BE2C (cell line): Measurements from ENCODE around the gene KIF18B.

ENCODE experiments used
- DNase-seq: peaks from one replicate; pipeline ENCODE4 v3.0.0-alpha.2; 2020
- H3K27me3 ChIP-seq: fragments of 250-450 bp; sonication (Bioruptor Pico); 2 replicates; pipeline ENCODE4 v1.5.1; 2020; ENCODE audit warnings: mild to moderate bottlenecking
- H3K36me3 ChIP-seq: fragments of 250-450 bp; sonication (Bioruptor Pico); 2 replicates; pipeline ENCODE4 v1.5.1; 2020; ENCODE audit warnings: mild to moderate bottlenecking
- H3K4me1 ChIP-seq: fragments of 250-450 bp; sonication (Bioruptor Pico); 2 replicates; pipeline ENCODE4 v1.5.1; 2020
- H3K4me3 ChIP-seq: 2 replicates; pipeline ENCODE4 v1.5.1; 2011; ENCODE audit warnings: low read depth, low read length
- H3K9me3 ChIP-seq: fragments of 250-450 bp; sonication (Bioruptor Pico); 2 replicates; pipeline ENCODE4 v1.5.1; 2020
- TF ChIP-seq, protein P1 (sequence below): IDR thresholded peaks from 2 replicates; pipeline ENCODE4 v1.5.1; 2012; ENCODE audit warnings: mild to moderate bottlenecking, low read depth, low read length

Gene KIF18B

GRCh38 chr17:44915321-44915726 is 32.2 kb downstream of the KIF18B start, which contains the start of gene GFAP:
Gene GFAP (minus strand): TSS chr17:44915500. CDS start chr17:44915486, 14 bp downstream.
- Histone ChIP-seq H3K27me3 (no peaks in the 10 kb centered on the region), H3K36me3 (no peaks in the 10 kb centered on the region), H3K4me3 (no peak within 1 kb of the TSS), H3K4me1 (peaks cover 17% of the 10 kb centered on the region), H3K9me3 (no peaks in the 10 kb centered on the region)
- no peak for DNase-seq
- TF ChIP-seq, protein P1, sequence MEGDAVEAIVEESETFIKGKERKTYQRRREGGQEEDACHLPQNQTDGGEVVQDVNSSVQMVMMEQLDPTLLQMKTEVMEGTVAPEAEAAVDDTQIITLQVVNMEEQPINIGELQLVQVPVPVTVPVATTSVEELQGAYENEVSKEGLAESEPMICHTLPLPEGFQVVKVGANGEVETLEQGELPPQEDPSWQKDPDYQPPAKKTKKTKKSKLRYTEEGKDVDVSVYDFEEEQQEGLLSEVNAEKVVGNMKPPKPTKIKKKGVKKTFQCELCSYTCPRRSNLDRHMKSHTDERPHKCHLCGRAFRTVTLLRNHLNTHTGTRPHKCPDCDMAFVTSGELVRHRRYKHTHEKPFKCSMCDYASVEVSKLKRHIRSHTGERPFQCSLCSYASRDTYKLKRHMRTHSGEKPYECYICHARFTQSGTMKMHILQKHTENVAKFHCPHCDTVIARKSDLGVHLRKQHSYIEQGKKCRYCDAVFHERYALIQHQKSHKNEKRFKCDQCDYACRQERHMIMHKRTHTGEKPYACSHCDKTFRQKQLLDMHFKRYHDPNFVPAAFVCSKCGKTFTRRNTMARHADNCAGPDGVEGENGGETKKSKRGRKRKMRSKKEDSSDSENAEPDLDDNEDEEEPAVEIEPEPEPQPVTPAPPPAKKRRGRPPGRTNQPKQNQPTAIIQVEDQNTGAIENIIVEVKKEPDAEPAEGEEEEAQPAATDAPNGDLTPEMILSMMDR: no peak

DNA sequence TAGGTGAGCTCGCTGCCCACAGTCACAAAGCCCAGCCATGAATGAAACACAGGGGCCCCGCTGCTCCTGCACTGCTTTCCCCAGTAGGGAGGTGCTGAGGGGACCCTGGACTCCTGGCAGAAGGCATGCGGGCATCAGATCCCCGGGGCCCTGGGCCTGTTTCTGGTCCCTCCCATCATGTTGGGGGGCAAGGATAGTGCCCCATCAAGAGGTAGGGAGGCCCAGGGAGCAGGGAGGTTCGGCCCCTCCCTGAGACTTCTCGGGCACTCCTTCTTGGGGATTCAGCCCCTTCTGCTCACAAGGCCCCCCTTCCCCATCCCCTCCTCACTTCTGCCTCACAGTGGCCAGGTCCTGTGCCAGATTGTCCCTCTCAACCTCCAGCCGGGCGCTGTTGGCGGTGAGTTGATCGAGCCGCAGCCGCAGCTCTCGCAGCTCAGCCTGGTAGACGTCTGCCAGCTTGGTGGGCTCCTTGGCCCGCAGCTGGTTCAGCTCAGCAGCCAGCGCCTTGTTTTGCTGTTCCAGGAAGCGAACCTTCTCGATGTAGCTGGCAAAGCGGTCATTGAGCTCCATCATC is 32.8 kb downstream of the KIF18B start:
- no peaks in the 10 kb centered on the region for H3K27me3 ChIP-seq
- H3K4me3 ChIP-seq: no peak overlapping the region
- peaks cover 17% of the 10 kb centered on the region for H3K4me1 ChIP-seq
- TF ChIP-seq, protein P1: no peak
- no peaks in the 10 kb centered on the region for H3K36me3 ChIP-seq
- DNase-seq: no peak
- no peaks in the 10 kb centered on the region for H3K9me3 ChIP-seq

GRCh38 chr17:44914148-44914547 is 33.4 kb downstream of the KIF18B start:
- no peaks in the 10 kb centered on the region for H3K27me3 ChIP-seq
- H3K4me3 ChIP-seq: no peak overlapping the region
- DNase-seq: no peak
- peaks cover 16% of the 10 kb centered on the region for H3K4me1 ChIP-seq
- no peaks in the 10 kb centered on the region for H3K9me3 ChIP-seq
- H3K36me3 ChIP-seq: no peaks in the 10 kb centered on the region
- TF ChIP-seq, protein P1: no peak

- no peak overlapping the region for H3K4me3 ChIP-seq
- H3K9me3 ChIP-seq: no peaks in the 10 kb centered on the region
- H3K36me3 ChIP-seq: no peaks in the 10 kb centered on the region
- no peak for DNase-seq
- TF ChIP-seq, protein P1: no peak
- H3K4me1 ChIP-seq: peaks cover 16% of the 10 kb centered on the region
- no peaks in the 10 kb centered on the region for H3K27me3 ChIP-seq
These were observed 33.9 kb downstream of the KIF18B start for GRCh38 chr17:44913676-44914075.

DNA sequence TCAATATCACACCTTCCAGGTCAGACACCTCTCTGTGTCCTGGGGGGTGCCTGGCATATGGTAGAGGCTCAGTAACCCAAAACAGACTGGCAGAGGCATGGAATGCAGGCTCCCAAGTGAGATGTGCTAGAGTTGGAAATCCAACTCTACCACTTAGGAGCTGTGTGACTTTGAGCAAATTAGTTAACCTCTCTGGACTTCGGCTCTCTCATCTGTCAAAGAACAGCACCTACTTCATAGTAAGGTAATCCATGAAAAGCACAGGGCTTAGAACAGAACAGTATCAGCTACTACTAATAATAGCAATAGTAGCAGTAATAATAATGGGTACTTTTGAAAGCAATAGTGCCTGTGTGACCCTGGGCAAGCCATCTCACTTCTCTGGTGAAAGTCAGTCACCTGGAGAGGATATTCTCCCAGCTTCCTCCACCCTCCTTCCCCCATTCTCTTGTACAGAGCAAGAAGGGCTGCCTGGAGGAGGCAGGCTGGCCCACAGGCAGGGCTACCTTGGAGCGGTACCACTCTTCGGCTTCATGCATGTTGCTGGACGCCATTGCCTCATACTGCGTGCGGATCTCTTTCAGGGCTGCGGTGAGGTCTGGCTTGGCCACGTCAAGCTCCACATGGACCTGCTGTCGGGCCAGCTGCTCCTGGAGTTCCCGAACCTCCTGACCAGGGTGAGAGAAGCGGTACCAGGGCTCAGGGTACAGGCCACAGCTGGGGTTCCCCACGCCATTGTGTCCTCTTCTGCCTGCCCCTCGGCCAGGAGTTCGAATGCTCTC is 34.6 kb downstream of the KIF18B start:
- Histone ChIP-seq H3K9me3 (no peaks in the 10 kb centered on the region), H3K36me3 (no peaks in the 10 kb centered on the region), H3K4me3 (no peak overlapping the region), H3K4me1 (peaks cover 16% of the 10 kb centered on the region), H3K27me3 (no peaks in the 10 kb centered on the region)
- TF ChIP-seq, protein P1: no peak
- no peak for DNase-seq
